HepG2 (cell line): ENCODE measurements around the gene GRB10. TPM values are rescaled to one million over a fixed set of nuclear protein-coding genes. Genes with fewer than 3 reads are reported as not detected.

Source experiments
- ATAC-seq: fragments of 200-7000 bp; cut with Tn5 transposase; 3 replicates; pipeline ENCODE4 v1.9.1; 2020; ENCODE audit warnings: mild to moderate bottlenecking, moderate library complexity
- BruUV-seq: library from RNA; stranded (reverse); fragments of 400-500 nt; replicated peaks from 2 replicates; lab custom pipeline; 2021; lab: Mats Ljungman, UMichigan
- CTCF ChIA-PET: fragments of 300-600 bp; formaldehyde crosslinking; extraction: SDS; loops from one replicate; lab custom pipeline; 2021; ENCODE audit warnings: low total read pairs, inconsistent platforms, low intra/inter-chr PET ratio; lab: Yijun Ruan, JAX
- POLR2A ChIA-PET: fragments of 350-600 bp; sonication (Branson Sonifier 250); formaldehyde crosslinking; loops from one replicate; lab custom pipeline; 2020; ENCODE audit warnings: antibody characterized with exemption, inconsistent platforms; lab: Yijun Ruan, JAX
- DNase-seq: peaks from one replicate; pipeline ENCODE4 v3.0.0-alpha.2; 2015; ENCODE audit warnings: low spot score
- FAIRE-seq: peaks from 3 replicates; lab custom pipeline; 2011; peaks lifted over from hg19 to GRCh38; lab: Jason Lieb, UNC
- H2AFZ ChIP-seq: one replicate; pipeline ENCODE4 v1.6.1; 2011; ENCODE audit warnings: low read length, inconsistent platforms
- H3K27ac ChIP-seq: fragments of 300-600 bp; 3 replicates; pipeline ENCODE4 v1.8.0; 2011; ENCODE audit warnings: mixed run types, mild to moderate bottlenecking, mixed read lengths, low read length, inconsistent platforms; ENCODE audit not compliant: insufficient read depth; ENCODE audit errors: extremely low read length
- H3K27me3 ChIP-seq, 2 experiments: fragments of 200-600 bp in 1 of 2; 2 replicates in 1 of 2; 3 replicates in 1 of 2; pipeline versions ENCODE4 v1.6.0 to v1.8.0; 2011; ENCODE audit warnings: low read length in 2 of 2, mild to moderate bottlenecking in 2 of 2, moderate library complexity in 2 of 2, inconsistent platforms in 1 of 2; ENCODE audit not compliant: insufficient read depth in 2 of 2, control insufficient read depth in 1 of 2
- H3K36me3 ChIP-seq, 2 experiments: fragments of 200-600 bp in 1 of 2; replicated peaks in 1 of 2; 2 replicates in 1 of 2; 3 replicates in 1 of 2; pipeline versions ENCODE4 v1.5.1 to v1.8.0; 2011; ENCODE audit warnings: low read length in 2 of 2, inconsistent platforms in 1 of 2; ENCODE audit not compliant: insufficient read depth in 2 of 2, control insufficient read depth in 1 of 2
- H3K4me1 ChIP-seq: 2 replicates; pipeline ENCODE4 v1.5.1; 2012; ENCODE audit warnings: low read length, inconsistent platforms; ENCODE audit not compliant: insufficient read depth
- H3K4me2 ChIP-seq: 2 replicates; pipeline ENCODE4 v1.6.0; 2011; ENCODE audit warnings: low read depth, low read length, inconsistent platforms
- H3K4me3 ChIP-seq, 3 experiments: fragments of 200-600 bp in 1 of 3; sonication (generic), shearing (Covaris generic) in 1 of 3; replicated peaks in 1 of 3; 2 replicates each; pipeline ENCODE4 v1.5.1; 2011 to 2016; ENCODE audit warnings: low read length in 3 of 3, inconsistent platforms in 2 of 3, low read depth in 2 of 3, mild to moderate bottlenecking in 2 of 3, control low read depth in 1 of 3, mixed read lengths in 1 of 3; ENCODE audit not compliant: insufficient read depth in 1 of 3
- H3K79me2 ChIP-seq: one replicate; pipeline ENCODE4 v1.6.1; 2011; ENCODE audit warnings: low read length, inconsistent platforms; ENCODE audit not compliant: insufficient read depth
- H3K9ac ChIP-seq: 2 replicates; pipeline ENCODE4 v1.6.0; 2011; ENCODE audit warnings: mild to moderate bottlenecking, low read depth, low read length, inconsistent platforms; ENCODE audit not compliant: insufficient read depth
- H3K9me3 ChIP-seq: 2 replicates; pipeline ENCODE4 v1.5.1; 2012; ENCODE audit warnings: mild to moderate bottlenecking, low read length
- H4K20me1 ChIP-seq: 2 replicates; pipeline ENCODE4 v1.6.0; 2011; ENCODE audit warnings: inconsistent platforms, mild to moderate bottlenecking, low read length, moderate library complexity; ENCODE audit not compliant: insufficient read depth
- FOXA1 ChIP-seq, 2 experiments: fragments of 450-650 bp in 1 of 2; sonication (generic) in 1 of 2; formaldehyde crosslinking in 1 of 2; IDR thresholded peaks; 2 replicates each; pipeline versions ENCODE4 v1.4.0 to v1.6.1; 2016 to 2020; ENCODE audit warnings: missing genetic modification reagents in 1 of 2
- FOXP1 ChIP-seq, 2 experiments: fragments of 450-650 bp in 1 of 2; IDR thresholded peaks; 2 replicates each; pipeline ENCODE4 v1.6.1; 2017 to 2018; ENCODE audit warnings: antibody characterized with exemption in 1 of 2
- GABPA ChIP-seq, 2 experiments: IDR thresholded peaks; 2 replicates each; pipeline ENCODE4 v1.6.1; 2011 to 2016; ENCODE audit warnings: low read depth in 2 of 2, low read length in 1 of 2, missing biosample characterization in 1 of 2, missing genetic modification characterization in 1 of 2
- HNRNPUL1 ChIP-seq: fragments of 200-400 bp; formaldehyde crosslinking; IDR thresholded peaks from 2 replicates; pipeline ENCODE4 v1.6.1; 2017; ENCODE audit warnings: low read depth, mild to moderate bottlenecking, low read length, moderate library complexity
- MAFG ChIP-seq: sonication (generic); formaldehyde crosslinking; IDR thresholded peaks from 2 replicates; pipeline ENCODE4 v1.5.1; 2020; ENCODE audit warnings: mild to moderate bottlenecking, missing genetic modification reagents
- MED1 ChIP-seq: sonication (generic); formaldehyde crosslinking; IDR thresholded peaks from 2 replicates; pipeline ENCODE4 v1.4.0; 2020; ENCODE audit warnings: missing genetic modification reagents
- MIXL1 ChIP-seq: IDR thresholded peaks from 2 replicates; pipeline ENCODE4 v1.6.1; 2016
- RARA ChIP-seq: IDR thresholded peaks from 2 replicates; pipeline ENCODE4 v1.6.1; 2016; ENCODE audit warnings: missing genetic modification reagents, missing compliant biosample characterization
- SIN3A ChIP-seq: IDR thresholded peaks from 2 replicates; pipeline ENCODE4 v1.6.1; 2011; ENCODE audit warnings: low read depth, mild to moderate bottlenecking, control low read depth, low read length, borderline replicate concordance
- SIN3B ChIP-seq: fragments of 150-350 bp; IDR thresholded peaks from 2 replicates; pipeline ENCODE4 v1.6.1; 2014; ENCODE audit warnings: low read length
- SP1 ChIP-seq, 2 experiments: fragments of 450-650 bp in 1 of 2; sonication (generic) in 1 of 2; formaldehyde crosslinking in 1 of 2; IDR thresholded peaks; 2 replicates each; pipeline versions ENCODE4 v1.4.0 to v1.6.1; 2016 to 2020; ENCODE audit warnings: missing genetic modification reagents in 1 of 2
- WGBS: methylation state at CpG from one replicate; pipeline ENCODE4 v1.1.6; 2017; ENCODE audit warnings: low lambda C conversion rate; 5-methylcytosine and 5-hydroxymethylcytosine counted together
- in situ Hi-C: cut with HindIII; loops from 2 replicates; pipeline ENCODE4 v1.10.0; 2017; ENCODE audit warnings: low pct_unique_long_range_greater_than_20kb; ENCODE audit not compliant: extremely low pct_ligation_motif_present
- intact Hi-C: fragments of 100-400 bp; cut with micrococcal nuclease; formaldehyde crosslinking; loops from one replicate; pipeline ENCODE4 v1.10.0; 2022; ENCODE audit not compliant: unreplicated experiment
- polyA plus RNA-seq, 8 experiments: library from polyadenylated mRNA; depleted of rRNA in 3 of 8; stranded (reverse) in 7 of 8; unstranded in 1 of 8; fragments of >200 nt; fragmentation: Illumina TruSeq in 4 of 8; extraction: Trizol in 4 of 8; gene quantifications; 2 replicates each; pipeline versions ENCODE4 v1.2.1 to v1.2.3, GENCODE V29; 2011 to 2016; ENCODE audit warnings: low read depth in 4 of 8, missing spikeins in 1 of 8, mixed read lengths in 1 of 8; ENCODE audit not compliant: insufficient read depth in 1 of 8
- total RNA-seq, 5 experiments: library from RNA; depleted of rRNA; stranded (reverse); fragments of >200 nt; fragmentation: Illumina TruSeq; extraction: Trizol; gene quantifications; 2 replicates each; pipeline ENCODE4 v1.2.3, GENCODE V29; 2016; ENCODE audit warnings: low read depth in 1 of 5
- TF ChIP-seq, protein P1 (sequence below): IDR thresholded peaks from 2 replicates; pipeline ENCODE4 v1.4.0; 2020; ENCODE audit warnings: mild to moderate bottlenecking, missing genetic modification reagents
- TF ChIP-seq, protein P2 (sequence below): sonication (generic); formaldehyde crosslinking; IDR thresholded peaks from 2 replicates; pipeline ENCODE4 v1.4.0; 2020; ENCODE audit warnings: missing genetic modification reagents
- TF ChIP-seq, protein P3 (sequence below): sonication (generic); formaldehyde crosslinking; conservative IDR thresholded peaks from 2 replicates; pipeline ENCODE4 v1.4.0; 2020; ENCODE audit warnings: mild to moderate bottlenecking, missing genetic modification reagents, moderate library complexity

GRB10 gene
- total and polyA plus RNA-seq, 2 of the 13 experiments (the other 11 are each of a cell fraction or from before 2014, with no cell fraction given): 4.0 to 6.8 TPM

DNA sequence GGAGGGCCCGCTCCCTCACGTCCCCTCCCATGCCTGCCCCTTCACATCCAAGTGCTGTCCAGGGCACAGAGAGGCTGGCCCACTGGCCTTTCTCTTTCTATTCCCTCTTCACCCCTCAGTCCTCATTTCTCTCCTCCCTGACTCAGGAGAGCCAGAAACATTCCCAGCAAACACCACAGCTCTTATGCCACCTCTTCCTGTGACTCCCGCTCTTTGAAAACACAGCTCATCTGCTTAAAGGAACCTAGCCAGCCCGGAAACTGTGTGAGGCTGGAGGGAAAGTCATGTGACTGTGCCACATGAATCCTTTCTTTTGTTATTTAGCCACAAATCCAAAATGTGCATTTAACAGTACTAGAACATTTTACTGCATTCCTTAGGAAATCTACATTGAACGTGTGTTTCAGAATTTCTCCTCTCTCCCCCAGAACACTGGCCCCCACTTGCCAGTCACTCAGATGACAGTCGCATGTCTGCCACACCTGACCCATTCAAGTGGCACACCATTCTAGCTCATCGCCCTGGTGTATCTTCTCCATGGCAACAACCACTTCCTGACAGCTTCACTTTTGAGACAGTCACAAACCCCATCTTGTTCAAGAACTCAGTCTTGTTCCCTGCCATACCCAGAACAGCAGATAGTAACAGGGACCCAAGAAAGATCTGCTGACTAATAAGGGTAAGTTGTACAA is 42.8 kb downstream of the GRB10 start (continued):
- no peak for TF ChIP-seq HNRNPUL1

DNA sequence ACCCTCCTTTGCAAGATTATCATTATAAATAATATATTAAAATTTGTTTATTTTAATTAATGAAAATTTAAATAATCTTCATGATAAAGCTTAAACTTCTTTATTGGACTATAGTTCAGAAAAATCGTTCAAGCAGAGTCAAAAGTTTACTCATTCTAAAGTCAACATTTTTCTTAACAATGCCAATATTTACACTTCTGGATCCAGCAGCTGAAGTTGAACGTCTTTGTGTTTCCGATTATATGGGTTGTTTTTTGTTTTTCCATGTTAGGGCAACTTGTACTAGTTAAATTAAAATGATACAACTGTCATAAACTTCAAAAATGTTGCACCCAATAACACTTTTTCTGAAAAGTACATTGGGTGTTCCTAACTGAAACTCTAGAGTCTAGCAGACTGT is 43.8 kb downstream of the GRB10 start:
- intact Hi-C loops: no loop called here
- no peak overlapping the region for H3K9ac ChIP-seq
- no peaks in the 10 kb centered on the region for H3K9me3 ChIP-seq
- WGBS: 2% methylated on average over 3 of the region's 3 CpGs
- H4K20me1 ChIP-seq: no peaks in the 10 kb centered on the region
- no peaks in the 10 kb centered on the region for H3K79me2 ChIP-seq
- peak overlapping the region; percentile 21; the same call in 1 of the 2 replicates for H3K4me2 ChIP-seq
- POLR2A ChIA-PET: no interaction called here
- H3K4me3 ChIP-seq: no peak overlapping the region
- FAIRE-seq (peak; percentile 37), ATAC-seq (peak; percentile 54), DNase-seq (peak; percentile 29)
- in situ Hi-C loops: no loop called here
- BruUV-seq: no TSS peak
- H3K4me1 ChIP-seq: peaks cover 23% of the 10 kb centered on the region
- CTCF ChIA-PET: no interaction called here
- no peaks in the 10 kb centered on the region for H3K27me3 ChIP-seq
- no peaks in the 10 kb centered on the region for H3K36me3 ChIP-seq
- no peak overlapping the region for H2AFZ ChIP-seq
- H3K27ac ChIP-seq: no peak overlapping the region
- TF ChIP-seq, protein P1, sequence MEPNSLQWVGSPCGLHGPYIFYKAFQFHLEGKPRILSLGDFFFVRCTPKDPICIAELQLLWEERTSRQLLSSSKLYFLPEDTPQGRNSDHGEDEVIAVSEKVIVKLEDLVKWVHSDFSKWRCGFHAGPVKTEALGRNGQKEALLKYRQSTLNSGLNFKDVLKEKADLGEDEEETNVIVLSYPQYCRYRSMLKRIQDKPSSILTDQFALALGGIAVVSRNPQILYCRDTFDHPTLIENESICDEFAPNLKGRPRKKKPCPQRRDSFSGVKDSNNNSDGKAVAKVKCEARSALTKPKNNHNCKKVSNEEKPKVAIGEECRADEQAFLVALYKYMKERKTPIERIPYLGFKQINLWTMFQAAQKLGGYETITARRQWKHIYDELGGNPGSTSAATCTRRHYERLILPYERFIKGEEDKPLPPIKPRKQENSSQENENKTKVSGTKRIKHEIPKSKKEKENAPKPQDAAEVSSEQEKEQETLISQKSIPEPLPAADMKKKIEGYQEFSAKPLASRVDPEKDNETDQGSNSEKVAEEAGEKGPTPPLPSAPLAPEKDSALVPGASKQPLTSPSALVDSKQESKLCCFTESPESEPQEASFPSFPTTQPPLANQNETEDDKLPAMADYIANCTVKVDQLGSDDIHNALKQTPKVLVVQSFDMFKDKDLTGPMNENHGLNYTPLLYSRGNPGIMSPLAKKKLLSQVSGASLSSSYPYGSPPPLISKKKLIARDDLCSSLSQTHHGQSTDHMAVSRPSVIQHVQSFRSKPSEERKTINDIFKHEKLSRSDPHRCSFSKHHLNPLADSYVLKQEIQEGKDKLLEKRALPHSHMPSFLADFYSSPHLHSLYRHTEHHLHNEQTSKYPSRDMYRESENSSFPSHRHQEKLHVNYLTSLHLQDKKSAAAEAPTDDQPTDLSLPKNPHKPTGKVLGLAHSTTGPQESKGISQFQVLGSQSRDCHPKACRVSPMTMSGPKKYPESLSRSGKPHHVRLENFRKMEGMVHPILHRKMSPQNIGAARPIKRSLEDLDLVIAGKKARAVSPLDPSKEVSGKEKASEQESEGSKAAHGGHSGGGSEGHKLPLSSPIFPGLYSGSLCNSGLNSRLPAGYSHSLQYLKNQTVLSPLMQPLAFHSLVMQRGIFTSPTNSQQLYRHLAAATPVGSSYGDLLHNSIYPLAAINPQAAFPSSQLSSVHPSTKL: peak; percentile 64
- TF ChIP-seq SIN3A: no peak
- 0 out of 2 replicates have a peak, but pooled peaks have one; percentile 12 for TF ChIP-seq MED1 (CRISPR knock-in tag)
- TF ChIP-seq RARA: peak; percentile 80
- TF ChIP-seq, protein P2, sequence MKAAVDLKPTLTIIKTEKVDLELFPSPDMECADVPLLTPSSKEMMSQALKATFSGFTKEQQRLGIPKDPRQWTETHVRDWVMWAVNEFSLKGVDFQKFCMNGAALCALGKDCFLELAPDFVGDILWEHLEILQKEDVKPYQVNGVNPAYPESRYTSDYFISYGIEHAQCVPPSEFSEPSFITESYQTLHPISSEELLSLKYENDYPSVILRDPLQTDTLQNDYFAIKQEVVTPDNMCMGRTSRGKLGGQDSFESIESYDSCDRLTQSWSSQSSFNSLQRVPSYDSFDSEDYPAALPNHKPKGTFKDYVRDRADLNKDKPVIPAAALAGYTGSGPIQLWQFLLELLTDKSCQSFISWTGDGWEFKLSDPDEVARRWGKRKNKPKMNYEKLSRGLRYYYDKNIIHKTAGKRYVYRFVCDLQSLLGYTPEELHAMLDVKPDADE (CRISPR knock-in tag): no peak
- no peak for TF ChIP-seq GABPA (IDR thresholded peaks at IDR 0.05; ENCODE audit: low read depth, low read length)
- no peak for TF ChIP-seq GABPA (CRISPR knock-in tag; IDR thresholded peaks at IDR 0.05; ENCODE audit: low read depth)
- TF ChIP-seq SIN3B: no peak
- TF ChIP-seq, protein P3, sequence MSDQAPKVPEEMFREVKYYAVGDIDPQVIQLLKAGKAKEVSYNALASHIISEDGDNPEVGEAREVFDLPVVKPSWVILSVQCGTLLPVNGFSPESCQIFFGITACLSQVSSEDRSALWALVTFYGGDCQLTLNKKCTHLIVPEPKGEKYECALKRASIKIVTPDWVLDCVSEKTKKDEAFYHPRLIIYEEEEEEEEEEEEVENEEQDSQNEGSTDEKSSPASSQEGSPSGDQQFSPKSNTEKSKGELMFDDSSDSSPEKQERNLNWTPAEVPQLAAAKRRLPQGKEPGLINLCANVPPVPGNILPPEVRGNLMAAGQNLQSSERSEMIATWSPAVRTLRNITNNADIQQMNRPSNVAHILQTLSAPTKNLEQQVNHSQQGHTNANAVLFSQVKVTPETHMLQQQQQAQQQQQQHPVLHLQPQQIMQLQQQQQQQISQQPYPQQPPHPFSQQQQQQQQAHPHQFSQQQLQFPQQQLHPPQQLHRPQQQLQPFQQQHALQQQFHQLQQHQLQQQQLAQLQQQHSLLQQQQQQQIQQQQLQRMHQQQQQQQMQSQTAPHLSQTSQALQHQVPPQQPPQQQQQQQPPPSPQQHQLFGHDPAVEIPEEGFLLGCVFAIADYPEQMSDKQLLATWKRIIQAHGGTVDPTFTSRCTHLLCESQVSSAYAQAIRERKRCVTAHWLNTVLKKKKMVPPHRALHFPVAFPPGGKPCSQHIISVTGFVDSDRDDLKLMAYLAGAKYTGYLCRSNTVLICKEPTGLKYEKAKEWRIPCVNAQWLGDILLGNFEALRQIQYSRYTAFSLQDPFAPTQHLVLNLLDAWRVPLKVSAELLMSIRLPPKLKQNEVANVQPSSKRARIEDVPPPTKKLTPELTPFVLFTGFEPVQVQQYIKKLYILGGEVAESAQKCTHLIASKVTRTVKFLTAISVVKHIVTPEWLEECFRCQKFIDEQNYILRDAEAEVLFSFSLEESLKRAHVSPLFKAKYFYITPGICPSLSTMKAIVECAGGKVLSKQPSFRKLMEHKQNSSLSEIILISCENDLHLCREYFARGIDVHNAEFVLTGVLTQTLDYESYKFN: peak; percentile 34; the same call in 1 of the 2 replicates
- no peak for TF ChIP-seq SP1 (IDR thresholded peaks at IDR 0.05)
- no peak for TF ChIP-seq SP1 (CRISPR knock-in tag; IDR thresholded peaks at IDR 0.05)
- TF ChIP-seq MAFG (CRISPR knock-in tag): no peak
- TF ChIP-seq FOXA1 (IDR thresholded peaks at IDR 0.05): peak; percentile 71
- peak; percentile 42; the same call in 1 of the 2 replicates for TF ChIP-seq FOXA1 (CRISPR knock-in tag; IDR thresholded peaks at IDR 0.05)
- no peak for TF ChIP-seq FOXP1 (IDR thresholded peaks at IDR 0.05)
- peak; percentile 58 for TF ChIP-seq FOXP1 (CRISPR knock-in tag; IDR thresholded peaks at IDR 0.05)
- peak; percentile 58 for TF ChIP-seq MIXL1 (CRISPR knock-in tag)
